NCI-H524 treated with DMSO at 0.1 percent for 48 hours (cell line): Measurements from ENCODE around the gene MLLT3.

ENCODE experiments used
- DNase-seq: peaks from one replicate; lab custom pipeline; 2025; lab: John Stamatoyannopoulos, UW

The MLLT3 gene

DNA sequence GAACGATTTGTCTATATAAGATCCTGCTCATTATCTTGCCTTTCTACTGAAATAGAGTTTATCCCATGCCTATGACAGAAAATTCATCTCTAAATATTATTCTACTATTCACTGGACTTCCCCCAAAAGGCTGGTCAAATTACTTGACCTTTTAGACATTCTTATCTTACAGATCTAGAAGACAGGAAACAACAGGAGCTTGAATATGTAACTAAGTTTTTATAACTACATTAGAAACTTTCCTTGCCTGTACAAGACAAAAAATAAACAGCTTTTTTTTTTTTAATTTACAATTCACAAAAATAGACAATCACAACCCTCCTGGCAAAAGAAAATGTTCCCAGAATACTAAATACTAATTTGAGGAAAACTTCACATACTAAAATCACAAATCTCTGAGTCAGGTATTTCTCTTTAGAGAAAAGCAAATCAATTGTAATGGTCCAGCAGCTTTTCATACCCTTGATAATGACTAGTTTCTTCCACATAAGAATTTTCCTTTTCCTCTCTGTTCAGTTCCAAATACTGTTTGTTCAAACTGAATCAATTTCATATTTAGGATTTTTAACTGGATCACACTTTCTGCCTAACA, 68.6 kb downstream of the MLLT3 start:
- no peak for DNase-seq

DNA sequence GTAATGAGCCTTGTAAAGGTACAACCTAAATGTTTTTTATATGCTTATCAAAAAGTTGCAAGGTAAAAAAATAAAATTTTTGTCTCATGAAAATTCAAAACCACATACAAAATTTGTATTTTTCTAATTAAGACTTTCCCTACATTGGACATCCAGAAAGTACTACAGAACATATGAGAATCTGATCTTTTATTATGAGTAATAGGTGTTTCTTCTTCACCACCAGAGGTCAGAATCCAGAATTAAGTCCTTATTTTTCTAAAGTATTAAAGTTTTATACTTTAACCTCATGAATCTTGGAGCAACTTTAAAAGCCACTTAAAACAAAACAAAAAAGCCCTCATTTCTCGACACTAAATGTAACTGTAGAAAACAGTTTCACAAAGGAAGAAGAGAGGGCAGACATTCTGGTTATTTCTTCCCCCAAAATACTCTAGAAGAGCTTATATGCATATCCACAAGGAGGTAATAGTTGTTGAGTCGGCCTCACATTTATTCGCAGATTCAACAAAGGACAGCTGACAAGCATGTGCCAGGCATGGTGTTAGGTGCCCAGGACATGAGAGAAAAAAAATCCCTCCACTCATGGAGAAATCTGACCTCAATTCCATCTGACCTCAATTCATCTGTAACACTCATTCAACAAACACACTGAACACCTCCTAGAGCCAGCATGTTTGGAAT, 69.3 kb downstream of the MLLT3 start:
- no peak for DNase-seq

DNA sequence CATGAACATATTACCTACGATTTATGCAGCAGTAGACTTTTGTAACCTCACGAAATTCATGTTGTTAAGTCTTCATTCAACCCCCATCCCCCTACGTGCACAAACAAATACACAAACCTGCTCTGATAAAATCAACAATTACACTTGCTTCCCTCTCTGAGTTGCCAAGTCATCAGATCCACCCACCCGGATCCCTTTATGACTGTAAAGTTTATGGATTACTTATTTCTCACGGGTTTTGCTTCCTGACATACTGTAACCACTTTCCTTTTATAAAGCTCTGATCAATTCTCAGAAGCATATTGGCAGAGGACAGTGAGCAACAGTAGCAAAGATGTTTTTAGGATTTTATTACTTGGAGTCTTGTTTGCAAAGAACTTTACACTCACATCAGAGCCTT, 70.5 kb downstream of the MLLT3 start:
- no peak for DNase-seq

DNA sequence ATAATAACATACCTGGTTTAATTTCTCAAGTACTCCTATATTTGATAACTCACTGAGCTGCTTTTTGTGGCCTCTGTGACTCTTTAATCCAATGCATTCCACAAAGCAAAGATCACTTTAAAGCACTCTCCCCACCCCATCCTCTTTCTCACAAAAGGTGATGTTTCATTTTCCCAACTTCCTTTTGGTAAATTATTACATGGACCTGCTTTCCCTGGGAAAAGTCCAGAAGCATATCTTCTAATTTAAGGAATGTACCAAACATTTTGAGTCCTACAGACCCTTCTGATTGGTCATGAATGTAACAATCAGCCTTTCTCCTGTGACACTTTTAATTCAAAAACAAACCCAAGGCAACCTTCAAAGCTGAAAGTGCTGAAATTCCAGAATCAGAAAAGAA, 71.1 kb downstream of the MLLT3 start:
- DNase-seq, result no peak

DNA sequence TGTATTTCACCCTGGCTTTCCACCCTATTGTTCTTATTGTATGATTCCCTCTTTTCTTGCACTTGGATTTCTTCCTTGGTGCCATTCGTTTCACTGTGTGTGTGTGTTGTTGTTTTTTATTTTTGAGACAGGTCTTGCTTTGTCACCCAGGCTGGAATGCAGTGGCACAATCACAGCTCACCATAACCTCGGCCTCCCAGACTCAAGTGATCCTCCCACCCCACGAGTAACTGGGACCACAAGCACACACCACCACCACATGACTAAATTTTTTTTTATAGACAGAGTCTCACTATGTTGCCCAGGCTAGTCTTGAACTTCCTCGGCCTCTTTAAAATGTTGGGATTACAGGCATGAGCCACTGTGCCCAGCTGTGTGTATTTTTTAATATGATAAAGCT, 72.0 kb downstream of the MLLT3 start:
- DNase-seq, result no peak

DNA sequence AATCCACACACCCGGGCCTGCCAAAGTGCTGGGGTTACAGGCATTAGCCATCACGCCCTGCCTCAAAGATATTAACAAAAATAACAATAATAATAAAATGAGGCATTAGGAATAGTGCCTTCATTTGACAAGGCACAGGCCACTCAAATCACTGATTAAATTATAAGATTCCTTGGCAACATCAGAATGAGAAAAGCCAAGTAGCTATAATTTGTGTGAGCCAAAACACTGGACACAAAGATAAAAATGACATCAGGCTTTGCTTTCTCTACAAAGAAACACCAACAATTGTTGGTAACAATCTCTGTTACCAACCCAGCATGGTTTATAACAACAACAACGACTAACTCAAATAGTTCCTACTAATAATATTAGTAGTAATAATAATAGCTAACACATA, 73.2 kb downstream of the MLLT3 start:
- DNase-seq, result no peak

DNA sequence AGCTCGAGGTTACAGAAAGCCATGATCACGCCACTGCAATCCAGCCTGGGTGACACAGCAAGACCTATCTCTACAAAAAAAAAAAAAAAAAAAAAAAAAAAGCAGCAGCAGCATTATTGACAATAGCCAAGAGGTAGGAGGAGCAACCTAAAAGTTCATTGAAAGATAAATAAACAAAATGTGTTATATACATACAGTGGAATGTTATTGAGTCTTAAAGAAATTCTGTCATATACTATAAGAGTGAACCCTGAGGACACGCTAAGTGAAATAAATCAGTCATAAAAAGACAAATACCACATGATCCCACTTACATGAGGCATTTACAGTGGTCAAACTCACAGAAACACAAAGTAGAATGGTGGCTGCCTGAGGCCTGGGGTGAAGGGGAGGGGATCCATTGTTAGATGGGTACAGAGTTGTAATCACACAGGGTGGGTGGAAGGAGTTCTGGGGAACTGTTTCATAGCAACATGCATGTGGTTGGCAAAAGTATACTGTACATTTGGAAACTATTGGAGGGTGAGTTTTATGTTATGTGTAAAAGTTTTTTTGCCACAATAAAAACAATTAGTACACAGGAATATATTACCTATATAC, 77.2 kb downstream of the MLLT3 start:
- no peak for DNase-seq

DNA sequence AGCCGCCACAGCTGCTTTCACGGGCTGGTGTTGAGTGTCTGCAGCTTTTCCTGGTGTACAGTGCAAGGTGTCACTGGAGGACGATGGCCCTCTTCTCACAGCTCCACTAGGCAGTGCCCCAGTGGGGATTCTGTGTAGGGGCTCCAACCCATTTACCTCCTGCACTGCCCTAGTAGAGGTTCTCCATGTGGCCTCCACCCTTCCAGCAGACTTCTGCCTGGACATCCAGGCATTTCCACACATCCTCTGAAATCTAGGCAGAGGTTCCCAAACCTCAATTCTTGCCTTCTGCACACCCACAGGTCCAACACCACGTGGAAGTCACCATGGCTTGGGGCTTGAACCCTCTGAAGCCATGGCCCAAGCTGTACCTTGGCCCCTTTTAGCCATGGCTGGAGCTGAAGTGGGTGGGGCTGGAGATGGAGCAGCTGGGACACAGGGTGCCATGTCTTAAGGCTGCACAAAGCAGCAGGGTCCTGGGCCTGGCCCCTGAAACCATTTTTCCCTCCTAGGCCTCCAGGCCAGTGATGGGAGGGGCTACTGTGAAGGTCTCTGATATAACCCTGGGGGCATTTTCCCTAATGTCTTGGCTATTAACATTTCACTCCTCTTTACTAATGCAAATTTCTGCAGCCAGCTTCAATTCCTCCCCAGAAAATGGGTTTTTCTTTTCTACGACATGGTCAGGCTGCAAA, 82.0 kb downstream of the MLLT3 start:
- no peak for DNase-seq

DNA sequence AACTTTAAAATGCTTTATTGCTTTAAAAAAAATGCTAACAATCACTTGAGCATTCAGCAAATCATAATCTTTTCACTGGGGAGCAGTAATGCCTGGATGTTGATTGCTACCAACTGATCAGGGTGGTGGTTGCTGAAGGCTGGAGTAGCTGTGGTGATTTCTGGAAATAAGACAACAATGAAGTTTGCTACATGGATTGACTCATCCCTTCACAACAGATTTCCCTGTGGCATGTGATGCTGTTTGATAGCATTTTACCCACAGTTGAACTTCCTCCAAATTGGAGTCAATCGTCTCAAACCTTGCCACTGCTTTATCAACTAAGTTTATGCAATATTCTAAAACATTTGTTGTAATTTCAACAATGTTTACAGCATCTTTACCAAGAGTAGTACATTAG, 83.3 kb downstream of the MLLT3 start:
- no peak for DNase-seq

DNA sequence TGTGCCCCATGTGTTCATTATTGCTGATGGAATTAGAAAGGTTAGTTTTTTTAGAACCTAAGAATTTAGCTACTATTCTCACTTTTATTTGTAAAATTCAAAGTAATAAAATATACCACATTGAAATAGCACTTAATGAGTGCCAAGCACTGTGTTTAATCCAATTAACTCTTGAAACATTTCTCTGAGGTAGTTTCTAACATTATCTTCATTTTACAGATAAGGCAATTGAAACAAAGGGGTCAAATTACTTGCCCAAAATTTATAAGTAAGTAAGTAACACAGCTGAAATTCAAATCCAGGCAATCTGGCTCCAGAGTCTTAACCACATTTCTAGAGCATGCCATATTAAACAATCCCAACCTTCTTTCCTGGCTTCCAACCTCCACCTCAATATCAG, 84.2 kb downstream of the MLLT3 start:
- no peak for DNase-seq

DNA sequence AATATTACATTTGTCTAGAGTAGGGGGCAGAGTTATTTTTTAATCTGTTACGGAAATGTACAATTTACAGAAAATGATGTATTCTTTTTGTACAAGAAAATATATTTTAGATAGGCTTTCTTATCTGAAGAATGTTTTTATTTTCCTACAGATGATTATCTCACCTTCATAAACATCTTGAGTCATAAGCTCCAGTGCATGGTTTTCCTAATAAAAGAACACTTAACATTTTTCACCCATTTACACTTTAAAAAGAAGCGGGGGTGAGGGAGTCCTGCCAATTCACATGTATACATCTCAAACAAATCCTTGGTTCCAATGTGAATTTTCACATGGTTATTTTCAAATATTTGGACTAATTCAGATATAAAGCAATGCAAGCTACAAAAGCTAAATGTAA, 85.0 kb downstream of the MLLT3 start:
- DNase-seq, result no peak

DNA sequence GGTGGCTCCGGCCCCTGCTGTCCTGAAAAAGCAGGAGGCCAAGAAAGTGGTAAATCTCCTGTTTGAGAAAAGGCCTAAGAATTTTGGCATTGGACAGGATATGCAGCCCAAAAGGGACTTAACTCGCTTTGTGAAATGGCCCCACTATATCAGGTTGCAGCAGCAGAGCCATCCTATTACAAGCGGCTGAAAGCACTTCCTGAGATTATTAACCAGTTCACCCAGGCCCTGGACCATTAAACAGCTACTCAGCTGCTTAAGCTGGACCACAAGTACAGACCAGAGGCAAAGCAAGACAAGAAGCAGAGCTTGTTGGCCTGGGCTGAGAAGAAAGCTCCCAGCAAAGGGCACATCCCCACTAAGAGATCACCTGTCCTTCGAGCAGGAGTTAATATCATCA, 89.7 kb downstream of the MLLT3 start:
- no peak for DNase-seq

DNA sequence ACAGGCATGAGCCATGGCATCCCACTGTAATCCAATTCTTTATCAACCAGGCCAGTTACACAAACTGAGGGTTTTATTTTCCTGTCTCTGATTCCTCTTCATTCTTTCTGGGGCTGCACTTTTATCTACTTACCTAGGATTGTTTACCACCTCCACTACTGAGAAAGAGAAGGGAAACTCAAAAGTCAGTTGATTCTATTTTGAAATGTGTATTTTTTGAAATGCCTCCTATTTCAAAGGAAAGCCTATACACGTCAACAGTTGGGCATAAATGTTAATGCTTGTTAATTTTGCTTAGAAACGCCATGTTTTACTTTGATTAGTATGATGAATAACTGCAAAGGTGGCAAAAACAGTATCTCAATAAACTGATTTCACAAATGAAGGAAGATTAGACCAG, 92.5 kb downstream of the MLLT3 start:
- DNase-seq, result no peak

DNA sequence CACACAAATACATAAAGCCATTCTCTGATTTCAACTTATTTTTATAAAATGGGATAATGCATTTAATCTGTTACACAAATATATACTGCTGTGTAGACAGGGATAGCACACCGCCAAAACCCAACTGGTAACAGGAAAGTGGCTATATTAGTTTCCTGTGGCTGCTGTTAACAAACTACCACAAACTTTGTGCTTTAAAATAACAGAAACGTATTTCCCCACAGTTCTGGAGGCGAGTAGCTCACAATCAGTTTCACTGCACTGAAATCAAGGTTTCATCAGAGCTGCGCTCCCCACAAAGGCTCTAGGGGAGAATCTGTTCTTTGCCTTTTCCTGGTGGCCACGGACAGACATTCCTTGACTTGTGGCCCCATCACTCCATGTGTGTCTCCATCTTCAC, 94.0 kb downstream of the MLLT3 start:
- DNase-seq, result no peak

DNA sequence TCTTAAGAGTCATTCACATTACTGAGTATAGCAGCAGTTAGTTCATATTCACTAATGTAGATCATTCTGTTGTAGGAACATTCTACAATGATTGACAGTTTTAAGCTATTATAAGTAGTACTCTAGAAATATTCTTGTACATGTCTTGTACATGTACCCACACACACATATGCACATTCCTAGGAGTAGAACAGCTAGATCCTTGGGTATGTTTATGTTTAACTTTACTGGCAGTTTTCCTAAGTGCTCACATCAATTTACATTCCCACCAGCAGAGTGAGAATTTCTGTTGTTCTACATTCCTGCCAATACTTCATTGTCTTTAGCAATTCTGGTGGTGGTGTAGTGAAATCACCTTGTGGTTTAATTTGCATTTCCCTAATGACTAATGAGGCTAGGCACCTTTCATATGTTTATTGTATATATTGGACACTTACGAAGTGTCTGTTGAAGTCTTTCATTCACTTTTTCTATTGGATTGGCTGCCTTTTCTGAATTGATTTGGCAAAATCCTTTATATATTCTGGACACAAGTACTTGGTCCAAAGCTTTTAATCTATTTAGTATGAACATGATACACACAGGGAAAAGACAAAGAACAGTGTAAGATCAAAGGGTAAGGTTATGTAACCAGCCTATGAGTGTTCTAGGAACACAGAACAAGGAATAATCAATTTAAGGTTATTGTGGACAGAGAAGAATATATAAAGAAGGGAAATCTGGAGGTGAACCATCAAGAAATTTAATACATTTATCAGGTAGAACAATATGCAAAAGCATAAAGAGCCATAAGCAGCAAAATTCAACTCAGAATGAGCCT, 95.6 kb downstream of the MLLT3 start:
- DNase-seq, result no peak

DNA sequence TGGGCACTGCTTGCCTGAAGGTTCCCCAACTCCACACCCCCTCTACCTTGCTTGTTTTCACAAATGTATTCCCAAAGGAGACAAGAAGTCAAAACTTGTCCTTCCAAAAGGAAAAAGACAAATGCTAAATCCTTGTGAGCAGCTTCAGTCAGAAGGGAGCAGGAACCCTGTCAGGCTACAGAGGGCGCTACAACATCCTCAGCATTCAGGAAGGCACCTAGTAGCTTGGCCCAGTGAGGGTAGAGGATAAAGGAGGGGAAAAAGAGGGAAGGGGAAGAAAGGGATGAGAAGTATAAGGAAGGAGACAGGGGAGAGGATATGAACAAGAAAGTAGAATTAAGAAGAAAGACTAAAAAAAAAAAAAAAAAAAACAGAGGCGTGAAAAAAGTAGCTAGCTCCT, 97.5 kb downstream of the MLLT3 start:
- no peak for DNase-seq

DNA sequence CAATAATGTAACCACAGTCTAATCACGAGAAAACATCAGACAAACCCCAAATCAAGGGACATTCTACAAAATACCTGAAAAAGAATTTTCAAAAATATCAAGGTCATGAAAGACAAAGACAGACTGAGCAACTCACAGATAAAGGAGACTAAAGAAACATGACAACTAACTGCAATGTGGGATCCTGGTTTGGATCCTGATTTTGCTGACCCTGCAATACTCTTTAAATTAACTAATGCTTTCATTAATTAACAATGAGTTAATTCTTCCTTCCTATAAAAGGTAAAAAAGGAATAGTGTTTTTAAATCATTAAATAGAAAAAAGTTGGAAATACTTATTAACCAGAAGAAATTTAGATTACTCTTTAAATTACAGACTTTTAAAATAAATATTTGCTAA, 103.6 kb downstream of the MLLT3 start:
- no peak for DNase-seq

DNA sequence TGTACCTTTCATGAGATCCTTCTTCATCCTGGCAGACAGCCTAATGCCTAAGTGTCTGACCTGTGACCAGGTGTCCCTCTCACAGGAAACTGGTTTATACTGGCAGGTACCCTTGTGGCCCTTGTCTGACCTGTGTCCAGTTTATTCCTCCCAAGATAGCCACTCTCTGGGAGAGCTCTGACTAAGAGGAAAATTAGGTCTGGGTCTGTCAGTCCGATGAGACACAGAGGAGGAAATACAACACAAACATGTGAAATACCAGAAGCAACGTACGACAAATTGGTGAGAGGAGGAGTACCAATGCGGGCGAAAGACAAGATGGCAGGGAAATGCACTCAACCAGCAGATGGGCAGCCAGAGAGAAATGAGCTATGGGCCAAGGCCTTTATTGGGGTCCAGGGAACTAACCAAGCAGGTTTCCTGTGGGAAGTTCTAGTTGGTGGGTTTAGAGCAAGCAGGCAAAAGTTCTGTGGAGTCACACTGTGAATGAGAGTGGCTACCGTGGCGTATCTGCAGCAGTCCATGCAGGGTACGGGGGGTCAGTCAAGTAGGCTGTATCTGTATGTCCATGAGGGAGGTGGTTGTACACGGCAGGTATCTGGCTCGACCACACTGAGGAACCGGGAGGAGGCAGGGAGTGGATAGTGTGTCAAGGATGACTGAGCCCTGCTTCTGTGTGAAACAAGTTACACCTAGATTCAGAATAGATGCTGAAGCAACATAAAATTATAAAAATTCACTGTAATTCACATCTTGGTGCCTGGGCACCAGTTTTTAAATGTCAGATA, 109.0 kb downstream of the MLLT3 start:
- DNase-seq, result no peak

DNA sequence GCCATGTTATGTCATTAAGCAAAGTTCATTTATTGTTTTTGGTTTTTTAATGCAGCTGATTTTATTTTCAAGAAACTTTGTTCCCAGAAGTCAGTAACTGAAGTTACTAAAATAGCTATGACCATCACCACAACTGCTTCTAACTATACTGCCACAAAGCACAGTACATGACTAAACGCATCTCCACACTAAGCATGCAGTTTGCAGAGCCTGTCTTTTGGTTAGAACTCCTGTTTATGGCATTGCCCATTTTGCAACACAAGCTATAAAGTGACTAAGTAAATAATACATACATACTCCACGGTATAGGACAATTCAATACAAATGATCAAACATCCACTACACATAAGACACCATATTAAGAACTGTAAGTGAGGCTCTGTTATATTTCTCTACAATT, 109.7 kb downstream of the MLLT3 start:
- no peak for DNase-seq

DNA sequence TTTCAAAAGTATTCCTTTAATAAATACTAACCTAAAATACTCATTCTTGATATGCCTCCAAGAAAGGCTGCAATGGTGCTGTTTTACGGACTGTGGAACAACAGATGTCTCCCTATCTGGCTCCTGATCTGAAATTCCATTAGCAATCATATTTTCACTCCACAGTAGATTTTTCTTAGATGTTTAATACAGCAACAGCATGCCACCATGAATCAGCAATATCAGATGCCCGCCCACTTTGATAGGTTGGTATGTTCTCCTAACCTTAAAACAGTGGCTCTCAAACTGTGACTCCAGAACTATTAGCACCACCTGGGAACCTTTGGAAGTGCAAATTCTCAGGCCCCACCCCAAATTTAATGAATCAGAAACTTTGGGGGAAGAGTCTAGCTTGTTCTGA, 110.2 kb downstream of the MLLT3 start:
- DNase-seq, result no peak

DNA sequence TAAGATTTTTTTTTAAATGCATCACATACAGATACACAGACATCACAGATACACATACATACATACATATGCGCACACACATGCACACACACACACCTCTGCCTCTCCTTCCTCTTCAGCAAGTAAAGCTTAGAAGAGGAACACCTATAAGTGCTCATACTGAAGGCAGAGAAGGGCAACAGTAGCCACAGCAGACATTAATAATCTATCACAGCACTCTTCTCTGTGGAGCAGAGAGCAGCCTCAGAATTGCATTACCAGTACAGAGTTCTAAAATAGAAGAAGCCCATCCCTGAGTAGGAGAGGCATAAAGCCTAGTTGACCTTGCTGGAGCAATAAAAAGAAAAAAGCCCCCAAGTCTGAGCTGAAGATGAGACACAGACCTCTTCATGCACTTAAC, 110.6 kb downstream of the MLLT3 start:
- no peak for DNase-seq

DNA sequence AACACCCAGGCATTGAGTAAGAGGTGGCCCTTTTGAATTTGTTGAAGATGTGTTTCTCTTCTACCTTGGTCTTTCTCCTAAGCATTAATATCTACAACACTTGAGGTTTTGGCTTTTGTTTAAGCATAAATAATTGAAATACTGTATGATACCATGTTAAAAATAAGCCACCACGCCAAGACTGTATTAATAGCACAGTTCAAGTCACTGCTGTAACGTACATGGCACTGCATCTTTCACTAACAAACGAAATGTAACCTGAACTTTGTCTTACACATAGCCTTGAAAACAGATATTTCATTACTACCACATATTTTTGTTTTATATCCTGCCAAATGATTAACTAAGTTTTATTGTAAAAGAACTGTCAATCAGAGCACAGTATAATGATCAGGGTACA, 112.8 kb downstream of the MLLT3 start:
- DNase-seq, result no peak
